Measurements from ENCODE around the gene UPP2. TPM values are rescaled to one million over a fixed set of nuclear protein-coding genes. Genes with fewer than 3 reads are reported as not detected.

The UPP2 gene
- total and polyA plus RNA-seq, 2 of the 13 experiments (the other 11 are each of a cell fraction or from before 2014, with no cell fraction given): 0.07 to 0.28 TPM

DNA sequence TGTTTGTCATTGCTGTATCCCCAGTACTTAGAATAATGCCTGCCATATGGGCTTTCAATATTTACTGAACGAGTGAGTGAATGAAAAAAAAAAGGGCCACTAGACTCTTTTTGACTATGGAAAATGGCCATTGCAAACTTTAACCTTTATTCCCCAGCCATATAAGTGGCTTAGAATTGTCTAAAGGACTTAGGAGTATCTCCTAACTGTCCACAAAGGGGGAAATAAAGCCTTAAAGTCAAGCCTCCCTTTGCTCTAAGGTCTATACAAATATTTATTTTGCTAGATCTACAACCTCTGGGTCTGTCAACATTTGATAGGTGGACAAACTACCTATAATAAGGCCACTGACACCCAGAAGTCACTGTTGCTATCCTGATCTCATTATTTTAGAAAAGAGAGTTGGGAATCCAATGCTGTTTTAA lies 25.7 kb downstream of the UPP2 start (continued):
- TF ChIP-seq ZNF570 (CRISPR knock-in tag; IDR thresholded peaks at IDR 0.05; ENCODE audit: borderline replicate concordance) (no peak), HNRNPK (IDR thresholded peaks at IDR 0.05; ENCODE audit: low read depth, low read length, poor library complexity, severe bottlenecking) (no peak), SIX4 (CRISPR knock-in tag; IDR thresholded peaks at IDR 0.05) (no peak), NCOR1 (IDR thresholded peaks at IDR 0.05; ENCODE audit: borderline replicate concordance, low read length) (no peak), FOXP4 (CRISPR knock-in tag; IDR thresholded peaks at IDR 0.05) (peak; percentile 84), ZBTB25 (CRISPR knock-in tag; IDR thresholded peaks at IDR 0.05) (no peak), RFXANK (CRISPR knock-in tag; IDR thresholded peaks at IDR 0.05) (peak; percentile 97), ZNF333 (CRISPR knock-in tag; IDR thresholded peaks at IDR 0.05; ENCODE audit: borderline replicate concordance) (no peak), ESRRA (CRISPR knock-in tag; IDR thresholded peaks at IDR 0.05; ENCODE audit: low read depth) (peak; percentile 16; the same call in 1 of the 2 replicates), ZNF710 (CRISPR knock-in tag; IDR thresholded peaks at IDR 0.05; ENCODE audit: borderline replicate concordance) (peak; percentile 92), CREM (IDR thresholded peaks at IDR 0.05) (peak; percentile 67), CREM (CRISPR knock-in tag; IDR thresholded peaks at IDR 0.05) (no peak), ZNF614 (CRISPR knock-in tag; IDR thresholded peaks at IDR 0.05; ENCODE audit: borderline replicate concordance) (peak; percentile 49; the same call in 1 of the 2 replicates), SRSF4 (IDR thresholded peaks at IDR 0.05; ENCODE audit: low read depth, low read length, poor library complexity, severe bottlenecking) (no peak), FOXJ3 (CRISPR knock-in tag; IDR thresholded peaks at IDR 0.05; ENCODE audit: borderline replicate concordance) (peak; percentile 69; the same call in 1 of the 2 replicates)
- TF ChIP-seq, protein P1, sequence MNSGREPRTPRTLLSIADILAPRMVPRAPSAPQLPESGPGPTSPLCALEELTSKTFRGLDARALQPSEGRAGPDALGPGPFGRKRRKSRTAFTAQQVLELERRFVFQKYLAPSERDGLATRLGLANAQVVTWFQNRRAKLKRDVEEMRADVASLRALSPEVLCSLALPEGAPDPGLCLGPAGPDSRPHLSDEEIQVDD (CRISPR knock-in tag; IDR thresholded peaks at IDR 0.05; ENCODE audit: borderline replicate concordance): no peak
